Hematopoietic multipotent progenitor cell treated with erythropoietin and hydrocortisone succinate and interleukin-3 and kit ligand, for 17 days (in vitro differentiated cells): Measurements from ENCODE around the gene MMRN2.
"Not testable (repeated sequence)": the region's sequence is repeated elsewhere in the genome, so short reads cannot be mapped to it uniquely, and the experiment has no call there.

Experiments used
- DNase-seq: peaks from one replicate; pipeline ENCODE4 v3.0.0-alpha.2; 2015; ENCODE audit warnings: low spot score

Gene MMRN2

GRCh38 chr10:86956195-86956847 is 1.1 kb downstream of the MMRN2 start:
- no peak for DNase-seq

GRCh38 chr10:86955501-86956194 is 1.8 kb downstream of the MMRN2 start:
- no peak for DNase-seq

- no peak for DNase-seq
Measured at GRCh38 chr10:86954681-86955500, 2.5 kb downstream of the MMRN2 start.

- no peak for DNase-seq
Measured at GRCh38 chr10:86953747-86954680, 3.4 kb downstream of the MMRN2 start.

- not testable (repeated sequence) for DNase-seq
Measured at GRCh38 chr10:86952697-86953096, 4.7 kb downstream of the MMRN2 start.

GRCh38 chr10:86952106-86952505 is 5.3 kb downstream of the MMRN2 start:
- no peak for DNase-seq

GRCh38 chr10:86951184-86951761 is 6.1 kb downstream of the MMRN2 start:
- no peak for DNase-seq

GRCh38 chr10:86950349-86950748 is 7.1 kb downstream of the MMRN2 start:
- DNase-seq = no peak

GRCh38 chr10:86947806-86948205 is 9.6 kb downstream of the MMRN2 start:
- not testable (repeated sequence) for DNase-seq

GRCh38 chr10:86946213-86947155 is 10.9 kb downstream of the MMRN2 start:
- DNase-seq = no peak

- no peak for DNase-seq
Measured at GRCh38 chr10:86945361-86946212, 11.8 kb downstream of the MMRN2 start.

- no peak for DNase-seq
Measured at GRCh38 chr10:86944907-86945306, 12.5 kb downstream of the MMRN2 start.

- no peak for DNase-seq
Measured at GRCh38 chr10:86944471-86944870, 12.9 kb downstream of the MMRN2 start.

- DNase-seq = no peak
Measured at GRCh38 chr10:86944031-86944419, 13.4 kb downstream of the MMRN2 start.

- DNase-seq = no peak
Measured at GRCh38 chr10:86943316-86944030, 13.9 kb downstream of the MMRN2 start.

- DNase-seq = no peak
Measured at GRCh38 chr10:86942441-86943315, 14.7 kb downstream of the MMRN2 start.

GRCh38 chr10:86941991-86942421 is 15.4 kb downstream of the MMRN2 start:
- no peak for DNase-seq

- DNase-seq = no peak
Measured at GRCh38 chr10:86941426-86941825, 16.0 kb downstream of the MMRN2 start.
